HG03460 (cell line): ENCODE data around the gene OFD1.

Experiments
- ATAC-seq: cut with Tn5 transposase; IDR thresholded peaks from one replicate; pipeline ENCODE4 v1.9.1; 2021; ENCODE audit not compliant: unreplicated experiment

OFD1 gene

GRCh38 chrX:13790206-13791131 lies 55.9 kb downstream of the OFD1 start:
- ATAC-seq = no peak

GRCh38 chrX:13791145-13791544 lies 56.6 kb downstream of the OFD1 start:
- no peak for ATAC-seq

- ATAC-seq = no peak
Observed at GRCh38 chrX:13791559-13791958, 57.0 kb downstream of the OFD1 start.

- ATAC-seq = no peak
Observed at GRCh38 chrX:13793897-13794296, 59.3 kb downstream of the OFD1 start.

- no peak for ATAC-seq
Observed at GRCh38 chrX:13794417-13794816, 59.9 kb downstream of the OFD1 start.

- ATAC-seq = no peak
Observed at GRCh38 chrX:13797512-13797911, 63.0 kb downstream of the OFD1 start.

- no peak for ATAC-seq
Observed at GRCh38 chrX:13798184-13798583, 63.6 kb downstream of the OFD1 start.

- no peak for ATAC-seq
Observed at GRCh38 chrX:13803116-13803515, 68.6 kb downstream of the OFD1 start.

GRCh38 chrX:13805241-13805640 lies 70.7 kb downstream of the OFD1 start:
- ATAC-seq = no peak

- ATAC-seq = no peak
Observed at GRCh38 chrX:13808293-13808692, 73.7 kb downstream of the OFD1 start.

- ATAC-seq = no peak
Observed at GRCh38 chrX:13808865-13809264, 74.3 kb downstream of the OFD1 start.

GRCh38 chrX:13815664-13816063 lies 81.1 kb downstream of the OFD1 start:
- ATAC-seq = no peak

GRCh38 chrX:13816176-13816575 lies 81.6 kb downstream of the OFD1 start:
- ATAC-seq = no peak

GRCh38 chrX:13816643-13817627 lies 82.4 kb downstream of the OFD1 start, which contains the start of gene GPM6B:
GPM6B (minus strand) TSS chrX:13817093; CDS start chrX:13816904, 189 bp downstream.
- ATAC-seq = no peak
